DOHH2 (cell line): ENCODE data around the gene CASP8.

Experiments used
- H3F3A ChIP-seq: fragments of 200-600 bp; sonication (generic), shearing (Covaris generic); 2 replicates; pipeline ENCODE4 v1.6.0; 2016; ENCODE audit warnings: antibody characterized with exemption, mild to moderate bottlenecking; ENCODE audit not compliant: control insufficient read depth, insufficient read depth
- H3K27ac ChIP-seq: fragments of 200-600 bp; sonication (generic); 2 replicates; pipeline ENCODE4 v1.5.1; 2014; ENCODE audit warnings: low read depth, mild to moderate bottlenecking, low read length, moderate library complexity
- H3K27me3 ChIP-seq: fragments of 200-600 bp; sonication (generic); 2 replicates; pipeline ENCODE4 v1.6.1; 2014; ENCODE audit warnings: mild to moderate bottlenecking, low read length, mixed read lengths; ENCODE audit not compliant: control insufficient read depth
- H3K36me3 ChIP-seq: fragments of 200-600 bp; sonication (generic); 2 replicates; pipeline ENCODE4 v1.6.1; 2014; ENCODE audit warnings: mild to moderate bottlenecking, low read length, moderate library complexity, mixed read lengths; ENCODE audit not compliant: control insufficient read depth
- H3K4me1 ChIP-seq: fragments of 200-600 bp; sonication (generic); 2 replicates; pipeline ENCODE4 v1.6.1; 2014; ENCODE audit warnings: mild to moderate bottlenecking, low read length, mixed read lengths; ENCODE audit not compliant: control insufficient read depth
- H3K4me2 ChIP-seq: fragments of 200-600 bp; sonication (generic); 2 replicates; pipeline ENCODE4 v1.6.0; 2014; ENCODE audit warnings: mild to moderate bottlenecking, low read length, moderate library complexity
- H3K4me3 ChIP-seq: fragments of 200-600 bp; sonication (generic); 2 replicates; pipeline ENCODE4 v1.5.1; 2014; ENCODE audit warnings: mild to moderate bottlenecking, low read length, mixed read lengths
- H3K79me2 ChIP-seq: fragments of 200-600 bp; sonication (generic); 2 replicates; pipeline ENCODE4 v1.6.1; 2014; ENCODE audit warnings: mild to moderate bottlenecking, low read length, mixed read lengths; ENCODE audit not compliant: control insufficient read depth
- H3K9me2 ChIP-seq: fragments of 200-600 bp; sonication (generic); replicated peaks from 2 replicates; pipeline ENCODE4 v1.6.1; 2014; ENCODE audit warnings: mild to moderate bottlenecking, low read length, mixed read lengths; ENCODE audit not compliant: control insufficient read depth
- H3K9me3 ChIP-seq: fragments of 200-600 bp; sonication (generic); 2 replicates; pipeline ENCODE4 v1.6.1; 2014; ENCODE audit warnings: antibody characterized with exemption, low read length, mixed read lengths; ENCODE audit not compliant: control insufficient read depth, insufficient read depth
- H4K20me1 ChIP-seq: fragments of 200-600 bp; sonication (generic); 2 replicates; pipeline ENCODE4 v1.6.0; 2014; ENCODE audit warnings: low read depth, mild to moderate bottlenecking, antibody characterized with exemption, low read length, moderate library complexity; ENCODE audit not compliant: control insufficient read depth, insufficient read depth
- CTCF ChIP-seq: fragments of 200-600 bp; sonication (generic); IDR thresholded peaks from one replicate; pipeline ENCODE4 v1.5.1; 2014; ENCODE audit warnings: antibody characterized with exemption, mild to moderate bottlenecking, low read depth, low read length; ENCODE audit not compliant: poor library complexity, severe bottlenecking
- EZH2phosphoT487 ChIP-seq: fragments of 200-600 bp; sonication (generic); IDR thresholded peaks from 2 replicates; pipeline ENCODE4 v1.6.1; 2017; ENCODE audit warnings: borderline replicate concordance, mild to moderate bottlenecking, antibody characterized with exemption, low read length, moderate library complexity, mixed read lengths

Gene CASP8

GRCh38 chr2:201223089-201224073 is 37.0 kb upstream of the CASP8 start:
- no peak overlapping the region for H3K4me2 ChIP-seq
- no peaks in the 10 kb centered on the region for H3K4me1 ChIP-seq
- no peaks in the 10 kb centered on the region for H3K9me3 ChIP-seq
- H3K27me3 ChIP-seq, result peaks cover 55% of the 10 kb centered on the region
- no peaks in the 10 kb centered on the region for H3K79me2 ChIP-seq
- H3F3A ChIP-seq, result no peaks in the 10 kb centered on the region
- H3K36me3 ChIP-seq, result no peaks in the 10 kb centered on the region
- no peak overlapping the region for H3K4me3 ChIP-seq
- H3K27ac ChIP-seq, result no peak overlapping the region
- TF ChIP-seq EZH2phosphoT487, result no peak
- no peak for TF ChIP-seq CTCF
- no peaks in the 10 kb centered on the region for H4K20me1 ChIP-seq
- no peaks in the 10 kb centered on the region for H3K9me2 ChIP-seq

- H3K4me3 ChIP-seq, result no peak overlapping the region
- TF ChIP-seq EZH2phosphoT487, result no peak
- no peak for TF ChIP-seq CTCF
- no peaks in the 10 kb centered on the region for H3K36me3 ChIP-seq
- no peaks in the 10 kb centered on the region for H4K20me1 ChIP-seq
- H3F3A ChIP-seq, result peaks cover 2% of the 10 kb centered on the region; the same call in 1 of the 2 replicates
- no peak overlapping the region for H3K27ac ChIP-seq
- H3K9me3 ChIP-seq, result no peaks in the 10 kb centered on the region
- no peaks in the 10 kb centered on the region for H3K9me2 ChIP-seq
- peaks cover 14% of the 10 kb centered on the region for H3K4me1 ChIP-seq
- H3K4me2 ChIP-seq, result no peak overlapping the region
- peaks cover 15% of the 10 kb centered on the region for H3K27me3 ChIP-seq
- H3K79me2 ChIP-seq, result no peaks in the 10 kb centered on the region
These were observed 31.9 kb upstream of the CASP8 start for GRCh38 chr2:201228271-201228911.

- Histone ChIP-seq H3K4me2 (no peak overlapping the region), H4K20me1 (no peaks in the 10 kb centered on the region)
These were observed 31.4 kb upstream of the CASP8 start for GRCh38 chr2:201228912-201229290.

More at GRCh38 chr2:201228912-201229290, 31.4 kb upstream of the CASP8 start:
- Histone ChIP-seq H3K9me2 (no peaks in the 10 kb centered on the region), H3K27ac (no peak overlapping the region), H3K79me2 (peaks cover 4% of the 10 kb centered on the region; the same call in 1 of the 2 replicates), H3K4me1 (peaks cover 19% of the 10 kb centered on the region), H3K9me3 (no peaks in the 10 kb centered on the region), H3K4me3 (no peak overlapping the region), H3F3A (peaks cover 2% of the 10 kb centered on the region; the same call in 1 of the 2 replicates), H3K36me3 (no peaks in the 10 kb centered on the region), H3K27me3 (peaks cover 12% of the 10 kb centered on the region)
- TF ChIP-seq EZH2phosphoT487, result no peak
- TF ChIP-seq CTCF, result no peak
